AG20443 (cell line): Measurements from ENCODE around the gene SPP1.
A peak's percentile ranks its signal among the peaks of the same experiment; 100 is the strongest.
"Not testable (repeated sequence)": the region's sequence is repeated elsewhere in the genome, so short reads cannot be mapped to it uniquely, and the experiment has no call there.

Experiments used
- DNase-seq: peaks from one replicate; pipeline ENCODE4 v3.0.0; 2012; ENCODE audit warnings: low spot score, mixed read lengths

Gene SPP1

DNA sequence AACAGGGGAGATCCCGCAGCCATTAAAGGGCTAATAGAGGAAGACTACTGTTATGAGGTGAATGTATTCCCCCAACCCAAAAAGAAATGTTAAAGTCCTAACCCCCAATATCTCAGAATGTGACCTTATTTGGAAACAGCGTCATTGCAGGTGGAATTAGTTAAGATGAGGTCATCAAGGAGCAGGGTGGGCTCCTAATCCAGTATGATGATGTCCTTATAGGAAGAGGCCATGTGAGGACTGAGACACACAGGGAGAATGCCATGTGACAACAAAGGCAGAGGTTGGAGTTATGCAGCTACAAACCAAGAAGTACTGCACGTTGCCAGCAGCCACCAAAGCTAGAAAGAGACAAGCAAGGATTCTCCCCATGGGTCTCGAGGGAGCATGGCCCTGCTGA lies 14.3 kb downstream of the SPP1 start:
- no peak for DNase-seq

GRCh38 chr4:87995435-87995834 lies 19.9 kb downstream of the SPP1 start:
- no peak for DNase-seq

DNA sequence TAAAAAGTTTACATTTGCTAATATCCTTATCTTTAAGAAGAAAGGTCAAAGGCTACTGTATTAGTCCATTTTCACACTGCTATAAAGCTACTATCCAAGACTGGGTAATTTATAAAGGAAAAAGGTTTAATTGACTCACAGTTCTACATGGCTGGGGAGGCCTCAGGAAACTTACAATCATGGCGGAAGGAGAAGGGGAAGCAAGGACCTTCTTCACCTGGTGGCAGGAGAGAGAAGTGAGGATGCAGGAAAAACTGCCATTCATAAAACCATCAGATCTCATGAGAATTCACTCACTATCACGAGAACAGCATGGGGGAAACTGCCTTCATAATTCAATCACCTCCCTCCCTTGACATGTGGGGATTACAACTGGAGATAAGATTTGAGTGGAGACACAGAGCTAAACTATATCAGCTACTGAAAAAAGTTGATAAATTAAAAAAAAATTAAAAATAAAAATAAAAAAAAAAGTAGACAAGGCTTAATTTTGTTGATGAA lies 23.7 kb downstream of the SPP1 start:
- not testable (repeated sequence) for DNase-seq

DNA sequence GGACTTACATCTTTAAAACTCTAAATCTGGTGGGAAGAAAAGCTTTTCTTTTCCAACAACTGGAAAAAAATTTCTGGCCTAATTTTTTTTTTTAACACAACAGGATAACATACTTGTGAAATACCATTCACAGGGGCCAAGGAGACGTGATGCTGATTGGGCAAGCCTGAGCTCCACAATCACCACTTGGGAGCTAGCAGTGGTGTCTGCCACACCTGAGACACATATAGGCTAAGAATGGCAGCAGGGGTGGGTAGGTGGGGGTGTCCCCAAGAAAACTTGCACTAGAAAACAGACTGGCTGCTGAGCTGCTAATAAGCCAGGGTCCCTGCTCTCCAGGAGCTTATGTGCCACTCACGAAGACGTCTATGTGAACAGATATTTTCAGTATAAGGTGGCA lies 26.4 kb downstream of the SPP1 start:
- DNase-seq, result no peak

DNA sequence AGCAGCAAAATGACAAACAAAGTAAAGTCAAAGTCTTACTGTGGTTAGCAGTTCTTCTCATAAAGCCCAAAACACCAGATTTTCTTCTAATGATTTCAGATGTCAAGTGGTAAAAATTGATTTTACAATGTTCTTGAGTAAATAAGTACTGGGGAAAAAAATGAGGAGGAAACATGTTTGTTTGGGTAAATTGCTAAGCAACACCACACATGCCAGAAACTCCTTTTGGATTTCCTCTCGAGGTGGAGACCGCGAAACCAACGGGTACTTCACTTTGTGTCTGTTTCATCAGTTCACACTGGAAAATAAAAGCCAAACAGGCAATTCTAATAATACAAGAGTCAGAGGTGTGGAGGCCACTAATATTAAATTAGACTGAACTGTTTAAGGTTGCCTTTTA lies 27.3 kb downstream of the SPP1 start:
- DNase-seq, result peak; percentile 64

DNA sequence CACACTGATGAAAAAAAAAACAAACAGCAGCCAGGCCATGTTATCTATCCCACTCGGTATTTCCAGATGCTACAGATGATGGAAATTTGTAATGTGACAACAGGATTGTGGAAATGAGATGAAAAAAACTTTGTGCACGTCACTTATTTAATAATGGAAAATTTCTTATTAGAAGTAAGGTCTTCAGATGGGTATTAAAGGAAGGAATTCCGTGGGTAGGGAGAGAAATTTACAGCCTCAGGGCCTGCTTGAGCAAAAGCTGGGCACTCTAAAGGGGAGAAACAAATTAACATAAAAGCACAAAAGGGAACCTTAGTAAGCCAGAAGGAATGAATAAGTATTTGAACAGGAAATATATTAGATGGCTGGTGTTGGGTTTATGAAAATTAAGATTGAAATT lies 27.7 kb downstream of the SPP1 start:
- DNase-seq, result peak; percentile 26

- peak; percentile 58 for DNase-seq
Measured at GRCh38 chr4:88005076-88005475, 29.6 kb downstream of the SPP1 start.

DNA sequence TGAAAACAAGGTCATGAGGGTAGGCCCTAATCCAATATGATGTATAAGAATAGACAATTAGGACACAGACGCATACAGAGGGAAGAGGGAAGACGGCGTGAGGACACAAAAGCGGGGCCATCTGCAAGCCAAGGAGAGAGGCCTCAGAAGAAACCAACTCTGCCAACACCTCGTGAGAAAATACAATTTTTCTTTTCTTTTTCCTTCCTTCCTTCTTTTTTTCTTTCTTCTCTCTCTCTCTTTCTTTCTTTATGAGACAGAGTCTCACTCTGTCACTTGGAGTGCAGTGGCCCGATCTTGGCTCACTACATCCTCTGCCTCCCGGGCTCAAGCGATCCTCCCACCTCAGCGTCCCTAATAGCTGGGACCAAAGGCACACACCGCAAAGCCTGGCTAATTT lies 30.4 kb downstream of the SPP1 start:
- no peak for DNase-seq

DNA sequence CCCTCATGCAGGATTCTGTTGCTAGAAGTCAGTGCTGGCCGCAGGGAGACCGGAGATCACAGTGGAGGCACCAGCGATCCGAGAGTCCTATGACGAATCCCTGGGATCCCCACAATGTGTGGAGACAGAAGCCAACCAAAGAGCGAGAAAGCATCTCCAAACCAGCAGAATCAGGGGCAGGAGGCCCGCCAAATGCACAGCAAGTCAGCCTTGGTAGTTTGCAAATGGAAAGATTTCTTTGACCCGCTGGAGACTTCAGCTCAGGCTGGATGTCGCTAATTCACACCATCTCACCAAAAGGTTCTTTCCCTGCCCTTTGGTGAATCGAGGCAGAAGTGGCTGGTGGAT lies 31.4 kb downstream of the SPP1 start:
- peak; percentile 7 for DNase-seq

GRCh38 chr4:88007304-88008121 lies 32.0 kb downstream of the SPP1 start, which contains the start of gene PKD2:
PKD2 (plus strand) TSS chr4:88007635; CDS start chr4:88007734, 99 bp downstream.
- peak; percentile 95 for DNase-seq

- DNase-seq, result peak; percentile 63
Measured at GRCh38 chr4:88008122-88008742, 32.7 kb downstream of the SPP1 start.

DNA sequence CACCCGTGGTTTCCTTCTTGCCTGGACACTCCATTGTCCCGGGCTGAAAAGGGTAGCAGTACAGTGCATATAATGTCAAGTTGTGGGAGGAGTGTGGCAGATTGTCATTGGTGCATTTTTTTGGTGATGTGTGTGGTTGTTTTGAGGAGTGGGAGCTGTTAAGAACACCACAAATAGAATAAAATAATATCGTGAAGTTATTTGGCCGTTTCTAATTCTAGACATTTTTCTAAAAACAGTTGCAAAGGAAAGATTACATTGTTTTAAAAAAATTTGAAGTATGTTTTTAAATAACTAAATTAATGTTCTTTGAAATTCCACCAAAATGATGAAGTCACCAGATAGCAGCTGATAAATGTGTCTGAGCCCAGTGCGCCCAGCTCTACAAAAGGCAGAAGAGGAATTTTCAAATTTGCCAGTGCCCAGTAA lies 33.2 kb downstream of the SPP1 start:
- peak; percentile 28 for DNase-seq

GRCh38 chr4:88009871-88010270 lies 34.4 kb downstream of the SPP1 start:
- no peak for DNase-seq

GRCh38 chr4:88010966-88011365 lies 35.5 kb downstream of the SPP1 start:
- peak; percentile 12 for DNase-seq

DNA sequence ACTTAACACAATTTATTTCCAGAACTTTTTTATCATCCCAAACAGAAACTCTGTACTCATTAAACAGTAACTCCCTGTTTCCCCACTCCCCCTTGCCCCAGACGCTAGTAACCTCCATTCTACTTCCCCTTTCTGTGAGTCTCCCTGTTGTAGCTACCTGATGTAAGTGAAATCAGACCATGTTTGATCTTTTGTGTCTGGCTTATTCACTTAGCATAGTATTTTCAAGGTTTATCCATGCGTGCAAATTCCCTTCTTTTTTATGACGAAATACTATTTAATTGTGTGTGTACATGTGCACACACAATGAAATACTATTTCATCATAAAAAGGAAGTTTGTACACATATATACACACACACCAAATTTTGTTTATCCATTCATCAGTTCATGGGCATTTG lies 37.1 kb downstream of the SPP1 start:
- DNase-seq, result no peak

- DNase-seq, result no peak
Measured at GRCh38 chr4:88014386-88014905, 38.9 kb downstream of the SPP1 start.

DNA sequence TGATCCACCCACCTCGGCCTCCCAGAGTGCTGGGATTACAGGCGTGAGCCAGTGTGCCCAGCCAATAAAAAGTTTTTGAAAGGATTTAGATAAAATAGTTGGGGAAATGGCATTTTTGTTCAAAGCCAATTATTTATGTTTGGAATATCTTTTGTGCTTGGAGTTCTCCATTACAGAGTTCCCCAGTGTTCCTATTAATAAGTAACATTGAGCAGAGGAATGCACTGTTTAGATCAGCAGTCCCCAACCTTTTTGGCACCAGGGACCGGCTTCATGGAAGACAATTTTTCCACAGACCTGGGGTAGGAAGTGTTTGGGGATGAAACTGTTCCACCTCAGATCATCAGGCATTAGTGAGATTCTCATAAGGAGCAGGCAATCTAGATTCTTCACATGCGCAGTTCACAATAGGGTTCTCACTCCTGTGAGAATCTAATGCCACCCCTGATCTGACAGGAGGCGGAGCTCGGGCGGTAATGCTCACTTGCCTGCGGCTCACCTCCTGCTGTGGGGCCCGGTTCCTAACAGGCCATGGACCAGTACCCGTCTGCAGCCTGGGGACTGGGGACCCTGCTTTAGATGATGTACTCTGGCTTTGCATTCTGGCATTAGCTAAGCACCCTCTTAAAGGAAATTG lies 40.3 kb downstream of the SPP1 start:
- DNase-seq, result no peak

GRCh38 chr4:88017516-88018297 lies 42.2 kb downstream of the SPP1 start:
- peak; percentile 84 for DNase-seq

DNA sequence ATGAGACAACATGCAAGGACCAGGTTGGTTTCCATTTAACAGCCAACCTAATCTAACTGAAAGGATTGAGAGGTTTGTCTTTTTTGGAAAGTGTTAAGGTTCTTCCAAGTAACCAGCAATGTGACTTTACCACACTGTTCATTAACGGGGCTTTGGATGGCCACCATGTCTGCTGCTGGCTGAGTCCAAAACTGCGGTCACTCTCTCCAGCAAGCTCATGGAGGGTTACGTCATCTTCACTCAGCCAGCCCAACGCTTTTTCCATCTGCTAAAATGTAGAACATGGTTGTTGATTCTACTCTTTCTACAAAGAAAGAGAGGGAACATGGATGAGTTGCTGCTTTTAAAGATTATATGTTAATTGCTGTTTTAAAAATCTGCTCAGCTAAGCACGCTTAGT lies 43.0 kb downstream of the SPP1 start:
- peak; percentile 80 for DNase-seq

- DNase-seq, result no peak
Measured at GRCh38 chr4:88021824-88022223, 46.3 kb downstream of the SPP1 start.

- DNase-seq, result no peak
Measured at GRCh38 chr4:88022289-88022688, 46.8 kb downstream of the SPP1 start.
